Stimulated activated CD8-positive, alpha-beta memory T cell treated with anti-CD3 and anti-CD28 coated beads, Interleukin-7, amount 100 ng/mL, for 48 hours (primary cell): Measurements from ENCODE around the gene PVALEF.

Source experiments
- DNase-seq, 2 donors: peaks; one replicate each; pipeline ENCODE4 v3.0.0-alpha.2; 2020; ENCODE audit warnings: low read depth in 1 of 2; ENCODE audit errors: extremely low read depth in 1 of 2

PVALEF gene

DNA sequence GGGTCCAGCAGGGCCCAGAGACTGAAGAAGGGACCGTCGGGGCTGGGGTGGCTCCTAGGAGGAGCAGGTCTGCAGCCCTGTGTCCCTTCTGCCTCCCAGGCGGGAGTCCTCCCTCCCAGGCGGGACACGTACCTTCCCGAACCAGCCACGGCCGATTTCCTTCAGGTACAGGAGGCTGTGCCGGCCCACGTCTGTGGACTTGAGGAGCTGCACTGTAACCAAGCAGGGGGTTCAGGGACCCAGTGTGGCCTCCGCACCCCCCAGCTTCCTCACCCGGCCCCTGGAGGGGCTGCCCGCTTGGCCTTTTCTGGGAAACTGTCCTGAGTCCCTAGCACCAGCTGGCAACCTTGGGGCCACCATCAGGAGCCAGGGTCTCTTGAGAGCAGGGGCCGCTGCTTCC lies 37.0 kb upstream of the PVALEF start:
- DNase-seq = no peak

- no peak for DNase-seq
Observed at GRCh38 chr17:81128774-81129173, 36.5 kb upstream of the PVALEF start.

DNA sequence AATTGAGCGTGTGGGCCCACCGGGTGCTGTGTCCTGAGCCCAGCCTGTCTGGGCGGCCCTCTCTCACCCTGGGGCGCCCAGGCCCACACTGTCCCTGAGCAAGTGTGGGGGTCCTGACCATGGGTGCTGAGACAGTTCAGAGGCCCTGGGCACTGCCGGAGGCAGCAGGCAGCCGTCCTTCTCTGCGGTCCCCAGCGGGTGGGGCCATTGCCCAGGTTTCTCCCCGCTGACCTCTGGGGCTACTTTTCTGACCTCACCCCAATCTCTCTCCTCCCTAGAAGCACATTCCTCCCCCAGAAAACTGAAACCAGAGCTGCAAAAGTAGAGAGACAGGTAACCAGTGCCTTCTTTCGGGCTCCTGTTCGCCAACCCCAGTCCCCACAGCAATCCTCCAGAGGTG lies 36.0 kb upstream of the PVALEF start:
- DNase-seq = no peak

DNA sequence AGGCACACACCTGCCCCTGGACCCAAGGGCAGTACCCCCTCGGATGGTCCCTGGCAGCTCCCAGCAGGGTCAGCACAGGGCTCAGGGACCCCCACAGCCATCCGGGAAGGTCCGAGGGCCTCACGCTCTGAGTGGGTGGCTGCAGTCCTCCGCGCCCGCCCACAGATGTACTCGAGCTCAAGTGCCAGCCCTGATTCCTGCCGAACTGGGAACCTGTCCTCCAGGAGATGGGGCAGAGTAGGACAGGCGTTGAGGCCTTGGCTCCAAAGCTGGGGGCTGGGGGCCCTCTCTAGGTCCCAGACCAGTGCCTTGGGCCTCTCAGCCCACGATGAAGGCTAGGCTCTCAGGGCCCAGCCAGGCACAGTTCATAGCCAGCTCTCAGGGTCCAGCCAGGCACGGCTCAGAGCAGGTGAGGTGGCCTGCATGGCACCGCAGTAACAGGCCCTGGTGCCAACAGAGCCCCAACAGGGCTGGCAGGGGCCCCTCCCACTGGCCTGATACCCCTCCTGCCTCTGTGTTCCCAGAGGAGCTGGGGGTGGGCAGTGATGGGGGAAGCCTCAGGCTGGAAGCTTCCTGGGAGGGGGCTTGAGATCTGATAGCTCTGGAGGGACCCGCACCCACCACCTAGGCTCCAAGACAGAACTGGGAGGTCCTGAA lies 35.5 kb upstream of the PVALEF start:
- no peak for DNase-seq

- no peak for DNase-seq
Observed at GRCh38 chr17:81130385-81131361, 34.6 kb upstream of the PVALEF start.

DNA sequence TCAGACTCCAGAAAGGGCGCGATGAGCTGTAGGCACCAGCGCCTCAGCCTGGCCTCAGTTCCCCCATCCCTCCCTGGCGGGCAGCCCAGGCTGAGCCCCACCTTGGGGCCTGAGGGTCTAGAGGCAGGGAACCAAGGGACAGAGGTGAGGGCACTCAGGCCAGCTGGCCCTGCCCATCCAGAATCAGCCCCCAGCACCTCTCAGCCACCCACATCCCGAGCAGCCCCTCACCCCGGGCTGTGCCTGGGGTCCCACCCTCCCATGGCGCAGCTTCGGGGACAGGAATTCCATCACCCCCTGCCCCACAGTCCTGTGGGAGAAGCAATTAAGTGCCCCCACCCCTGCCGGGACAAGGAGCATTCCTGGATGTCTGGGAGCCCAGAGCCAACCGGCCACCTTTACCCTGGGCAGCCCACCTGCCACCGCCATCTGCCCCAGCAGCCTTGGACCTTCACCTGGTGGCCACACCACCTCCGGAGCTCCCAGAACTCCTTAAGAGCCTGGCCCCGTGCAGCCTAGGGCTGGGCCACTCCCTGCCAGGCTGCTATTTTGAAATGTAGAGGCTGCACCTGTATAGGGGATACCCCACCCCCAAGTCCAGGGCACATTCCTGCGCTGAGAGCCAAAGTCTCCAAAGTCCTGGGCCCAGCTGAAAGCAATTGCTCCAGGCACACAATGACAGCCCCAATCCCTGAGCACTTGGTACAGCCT lies 33.7 kb upstream of the PVALEF start:
- no peak for DNase-seq

DNA sequence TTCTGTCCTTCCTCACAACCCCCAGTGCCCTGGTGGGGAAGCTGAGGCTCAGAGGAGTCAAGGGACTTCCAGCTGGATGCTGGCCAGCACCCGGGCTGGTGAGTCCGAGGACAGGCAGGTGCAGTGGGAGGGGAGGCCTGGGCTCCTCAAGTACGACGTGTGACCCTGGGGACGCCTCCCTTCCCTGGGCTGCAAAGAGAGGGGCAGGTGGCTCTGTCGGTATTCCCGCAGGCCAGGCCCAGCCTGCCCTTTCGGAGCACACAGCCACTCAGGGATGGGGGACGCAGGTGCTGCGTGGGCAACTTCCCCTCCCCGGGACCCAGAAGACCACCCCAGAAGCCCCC lies 33.1 kb upstream of the PVALEF start:
- no peak for DNase-seq

- no peak for DNase-seq
Observed at GRCh38 chr17:81132770-81133723, 32.3 kb upstream of the PVALEF start.

- no peak for DNase-seq
Observed at GRCh38 chr17:81134064-81134781, 31.1 kb upstream of the PVALEF start.

DNA sequence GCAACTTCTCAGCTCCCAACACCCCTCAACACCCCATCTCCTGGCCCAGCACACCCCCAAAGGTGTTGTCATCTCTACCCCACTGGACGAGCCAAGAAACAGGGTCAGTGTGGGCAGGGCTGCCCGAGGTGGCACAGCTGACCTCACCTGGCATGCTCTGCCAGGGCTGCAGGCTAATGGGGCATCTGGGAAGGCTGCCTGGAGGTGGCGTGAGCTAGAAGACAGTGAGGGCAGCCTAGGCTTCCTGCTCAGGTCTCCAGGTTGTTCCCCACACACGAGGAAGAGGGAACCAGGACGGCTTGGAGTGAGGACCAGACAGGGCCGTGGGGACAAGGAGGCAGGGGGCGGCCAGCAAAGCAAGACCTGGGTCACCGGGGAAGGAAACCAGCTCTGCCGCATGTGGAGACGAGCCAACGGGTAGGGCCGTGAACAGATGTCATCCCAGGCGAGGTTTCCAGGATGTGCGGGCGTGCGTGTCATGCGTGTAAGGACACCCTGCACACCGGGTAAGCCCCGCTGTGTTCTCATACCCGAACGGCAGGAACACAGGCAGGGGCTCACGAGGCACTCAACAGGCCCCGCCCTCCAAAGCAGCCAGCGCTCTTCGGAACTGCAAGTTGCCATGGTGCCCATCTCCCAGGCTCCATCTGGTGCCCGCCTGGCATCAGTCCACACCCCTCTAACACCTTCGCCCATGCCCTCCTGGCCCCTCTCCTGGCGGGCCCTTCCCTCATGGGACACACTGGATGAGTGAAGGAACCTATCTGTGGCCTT lies 29.6 kb upstream of the PVALEF start:
- no peak for DNase-seq

- DNase-seq = no peak
Observed at GRCh38 chr17:81136366-81136765, 28.9 kb upstream of the PVALEF start.

DNA sequence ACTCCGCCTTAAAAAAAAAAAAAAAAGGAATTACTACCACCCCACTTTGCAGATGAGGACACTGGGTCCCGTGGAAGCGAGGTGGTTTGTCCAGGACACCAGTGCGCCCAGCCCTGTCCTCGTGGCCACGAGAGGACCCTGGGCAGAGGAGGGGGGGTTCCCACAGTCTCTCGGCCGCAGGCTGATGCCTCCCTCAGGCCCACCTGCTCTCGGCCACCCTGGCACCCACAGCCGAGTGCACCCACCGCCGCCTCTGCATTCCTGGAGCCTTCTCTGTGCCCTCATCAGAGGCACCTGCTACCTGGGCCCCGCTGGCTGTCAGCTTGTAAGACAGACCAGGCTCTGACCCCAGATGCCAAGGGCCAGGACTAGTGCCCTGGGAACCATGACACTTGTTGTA lies 28.1 kb upstream of the PVALEF start:
- DNase-seq = no peak

GRCh38 chr17:81138083-81138482 lies 27.2 kb upstream of the PVALEF start:
- DNase-seq = no peak

- no peak for DNase-seq
Observed at GRCh38 chr17:81138500-81138899, 26.8 kb upstream of the PVALEF start.

DNA sequence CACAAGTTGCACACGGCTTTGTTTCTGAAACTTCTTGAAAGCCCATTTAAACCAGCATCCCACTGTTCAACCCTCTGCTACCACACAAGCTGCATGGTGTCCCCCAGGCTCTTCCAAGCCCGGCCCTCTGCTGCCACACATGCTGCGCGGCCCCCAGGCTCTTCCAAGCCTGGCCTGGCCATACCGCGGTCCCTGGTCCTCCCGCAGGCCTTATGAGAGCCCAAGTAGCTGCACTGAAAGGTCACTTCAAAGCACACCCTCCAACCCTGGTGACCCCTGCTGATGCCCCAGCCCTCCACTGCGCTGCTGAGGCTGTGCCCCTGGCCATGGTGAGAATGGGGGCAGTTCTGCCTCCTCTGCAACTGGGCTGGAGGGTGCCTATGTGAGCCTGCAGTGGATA lies 25.9 kb upstream of the PVALEF start:
- DNase-seq = no peak

GRCh38 chr17:81140018-81140417 lies 25.3 kb upstream of the PVALEF start:
- DNase-seq = no peak

- no peak for DNase-seq
Observed at GRCh38 chr17:81140695-81141094, 24.6 kb upstream of the PVALEF start.

- DNase-seq = peak in 1 of 2 donors; percentile 18
Observed at GRCh38 chr17:81142301-81143199, 22.8 kb upstream of the PVALEF start.
